Endothelial cell (in vitro differentiated cells): ENCODE measurements around the gene POLR1D. TPM values are rescaled to one million over a fixed set of nuclear protein-coding genes. Genes with fewer than 3 reads are reported as not detected.

Experiments used
- DNase-seq: peaks from one replicate; pipeline ENCODE4 v3.0.0; 2021; ENCODE audit warnings: low spot score
- H3K27ac Mint-ChIP-seq: one replicate; pipeline ENCODE4 v1.8.0; 2021; ENCODE audit warnings: mixed read lengths, inconsistent platforms; ENCODE audit not compliant: unreplicated experiment
- H3K27me3 Mint-ChIP-seq: one replicate; pipeline ENCODE4 v1.8.0; 2021; ENCODE audit warnings: mild to moderate bottlenecking, moderate library complexity, mixed read lengths, inconsistent platforms; ENCODE audit not compliant: unreplicated experiment
- H3K36me3 Mint-ChIP-seq: one replicate; pipeline ENCODE4 v1.8.0; 2021; ENCODE audit warnings: mild to moderate bottlenecking, low read depth, mixed read lengths, inconsistent platforms; ENCODE audit not compliant: unreplicated experiment
- H3K4me1 Mint-ChIP-seq: one replicate; pipeline ENCODE4 v1.8.0; 2021; ENCODE audit warnings: mild to moderate bottlenecking, mixed read lengths, inconsistent platforms; ENCODE audit not compliant: unreplicated experiment
- H3K4me3 Mint-ChIP-seq: one replicate; pipeline ENCODE4 v1.8.0; 2021; ENCODE audit warnings: mild to moderate bottlenecking, mixed read lengths, inconsistent platforms; ENCODE audit not compliant: unreplicated experiment
- H3K9me3 Mint-ChIP-seq: one replicate; pipeline ENCODE4 v1.8.0; 2021; ENCODE audit warnings: mixed read lengths, inconsistent platforms; ENCODE audit not compliant: unreplicated experiment
- CTCF ChIP-seq: fragments of 200-600 bp; sonication (generic); IDR thresholded peaks from one replicate; pipeline ENCODE4 v1.5.0; 2021; ENCODE audit warnings: antibody characterized with exemption; ENCODE audit not compliant: unreplicated experiment
- total RNA-seq: library from RNA; stranded (reverse); fragmentation: NEBNext Ultra II Directional; extraction: Animal tissue kit (Norgen Biotek cat#: 25700); gene quantifications from one replicate; pipeline ENCODE4 v1.2.1, GENCODE V29; 2021; ENCODE audit not compliant: unreplicated experiment

Gene POLR1D
- total RNA-seq, 1 donor from 2014 or later, result 167 TPM

GRCh38 chr13:27667946-27668345 is 46.3 kb downstream of the POLR1D start:
- H3K36me3 Mint-ChIP-seq, result no peaks in the 10 kb centered on the region
- no peaks in the 10 kb centered on the region for H3K4me1 Mint-ChIP-seq
- H3K4me3 Mint-ChIP-seq, result no peak overlapping the region
- H3K27ac Mint-ChIP-seq, result no peak overlapping the region
- H3K27me3 Mint-ChIP-seq, result peaks cover 2% of the 10 kb centered on the region
- H3K9me3 Mint-ChIP-seq, result no peaks in the 10 kb centered on the region
- no peak for DNase-seq
- no peak for TF ChIP-seq CTCF

GRCh38 chr13:27670861-27671260 is 49.2 kb downstream of the POLR1D start:
- H3K27ac Mint-ChIP-seq, result no peak overlapping the region
- no peaks in the 10 kb centered on the region for H3K4me1 Mint-ChIP-seq
- H3K36me3 Mint-ChIP-seq, result no peaks in the 10 kb centered on the region
- peaks cover 2% of the 10 kb centered on the region for H3K27me3 Mint-ChIP-seq
- H3K9me3 Mint-ChIP-seq, result no peaks in the 10 kb centered on the region
- TF ChIP-seq CTCF, result no peak
- no peak for DNase-seq
- no peak overlapping the region for H3K4me3 Mint-ChIP-seq

DNA sequence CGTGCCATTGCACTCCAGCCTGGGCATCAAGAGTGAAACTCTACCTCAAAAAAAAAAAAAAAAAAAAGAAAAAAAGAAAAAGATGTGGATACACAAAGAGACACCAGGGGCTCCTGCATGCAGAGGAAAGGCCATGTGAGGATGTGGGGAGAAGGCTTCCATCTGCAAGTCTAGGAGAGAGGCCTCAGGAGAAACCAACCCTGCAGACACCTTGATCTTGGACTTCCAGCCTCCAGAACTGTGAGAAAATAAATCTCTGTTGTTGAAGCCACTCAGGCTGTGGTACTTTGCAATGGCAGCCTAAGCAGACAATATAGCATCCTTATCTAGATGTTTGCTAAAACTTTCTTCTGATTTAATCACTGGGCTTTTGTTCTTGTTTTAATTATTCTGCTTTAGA is 50.3 kb downstream of the POLR1D start:
- DNase-seq, result no peak
- Mint-ChIP-seq H3K9me3 (no peaks in the 10 kb centered on the region), H3K4me1 (no peaks in the 10 kb centered on the region), H3K27ac (no peak overlapping the region), H3K36me3 (no peaks in the 10 kb centered on the region), H3K27me3 (no peaks in the 10 kb centered on the region), H3K4me3 (no peak overlapping the region)
- TF ChIP-seq CTCF, result no peak

Other genes with a start within 250 kb of the POLR1D start
- gene GTF3A, start 197.3 kb upstream of the POLR1D start, total RNA-seq, result 73.6 TPM
- gene MTIF3, start 171.3 kb upstream of the POLR1D start, total RNA-seq, result 51.2 TPM
- gene LNX2, start 1.4 kb upstream of the POLR1D start, total RNA-seq, result 14.0 TPM
- gene GSX1, start 170.6 kb downstream of the POLR1D start, total RNA-seq, result not detected